HCT116 (cell line): ENCODE results near the gene NOL4L. TPM values are rescaled to one million over a fixed set of nuclear protein-coding genes. Genes with fewer than 3 reads are reported as not detected.

Experiments used
- ATAC-seq: fragments of 200-7000 bp; cut with Tn5 transposase; 2 replicates; pipeline ENCODE4 v1.9.1; 2020; ENCODE audit warnings: mild to moderate bottlenecking, moderate library complexity
- BruUV-seq: library from RNA; stranded (reverse); fragments of 400-500 nt; replicated peaks from 2 replicates; lab custom pipeline; 2021; lab: Mats Ljungman, UMichigan
- CTCF ChIA-PET: fragments of 300-600 bp; sonication (Branson Sonifier 250); formaldehyde crosslinking; loops from one replicate; lab custom pipeline; 2021; ENCODE audit warnings: antibody characterized with exemption; lab: Charles Lee
- POLR2A ChIA-PET: fragments of 300-600, 350-600 bp; sonication (Branson Sonifier 250); formaldehyde crosslinking; loops from one replicate; lab custom pipeline; 2021; ENCODE audit warnings: antibody characterized with exemption; lab: Charles Lee
- RAD21 ChIA-PET, 2 experiments: fragments of 300-600 bp; sonication (Branson Sonifier 250); formaldehyde crosslinking; loops; one replicate each; lab custom pipeline; 2023; ENCODE audit warnings: low total read pairs in 2 of 2; ENCODE audit not compliant: uncharacterized antibody in 2 of 2, unreplicated experiment in 2 of 2, low non-redundant PET in 1 of 2; lab: Charles Lee
- DNase-seq: peaks from one replicate; pipeline ENCODE4 v3.0.0-alpha.2; 2010; ENCODE audit warnings: low read depth, low spot score
- H2AFZ ChIP-seq: fragments of 200-600 bp; shearing (Covaris generic), sonication (generic); 2 replicates; pipeline ENCODE4 v1.6.1; 2017; ENCODE audit warnings: low read depth, mixed run types, mixed read lengths, antibody characterized with exemption, low read length; ENCODE audit not compliant: poor library complexity, severe bottlenecking
- H3K27ac ChIP-seq: 2 replicates; pipeline ENCODE4 v1.5.1; 2012; ENCODE audit warnings: low read depth, low read length
- H3K27me3 ChIP-seq: fragments of 200-600 bp; sonication (generic); 2 replicates; pipeline ENCODE4 v1.6.1; 2016; ENCODE audit warnings: mixed run types, low read length, mixed read lengths; ENCODE audit not compliant: insufficient read depth
- H3K36me3 ChIP-seq, 2 experiments: fragments of 200-500 bp in 1 of 2; fragments of 200-600 bp in 1 of 2; sonication (Bioruptor generic) in 1 of 2; sonication (generic) in 1 of 2; 2 replicates each; pipeline versions ENCODE4 v1.5.1 to v1.6.1; 2014 to 2016; ENCODE audit warnings: low read length in 2 of 2, inconsistent platforms in 1 of 2, mixed read lengths in 1 of 2, mixed run types in 1 of 2; ENCODE audit not compliant: insufficient read depth in 2 of 2, control insufficient read depth in 1 of 2
- H3K4me1 ChIP-seq, 2 experiments: fragments of 200-600 bp in 1 of 2; sonication (generic) in 1 of 2; 2 replicates each; pipeline versions ENCODE4 v1.5.1 to v1.6.1; 2012 to 2017; ENCODE audit warnings: low read length in 2 of 2, inconsistent platforms in 1 of 2, mild to moderate bottlenecking in 1 of 2, mixed read lengths in 1 of 2, mixed run types in 1 of 2, moderate library complexity in 1 of 2; ENCODE audit not compliant: insufficient read depth in 2 of 2, control insufficient read depth in 1 of 2
- H3K4me2 ChIP-seq: fragments of 200-600 bp; sonication (generic); 2 replicates; pipeline ENCODE4 v1.6.1; 2017; ENCODE audit warnings: mixed run types, low read length, mixed read lengths
- H3K4me3 ChIP-seq, 2 experiments: fragments of 200-600 bp in 1 of 2; sonication (generic) in 1 of 2; replicated peaks in 1 of 2; 2 replicates each; pipeline ENCODE4 v1.5.1; 2011 to 2016; ENCODE audit warnings: low read length in 2 of 2, control low read depth in 1 of 2, low read depth in 1 of 2, mild to moderate bottlenecking in 1 of 2, mixed read lengths in 1 of 2, mixed run types in 1 of 2
- H3K79me2 ChIP-seq: fragments of 200-600 bp; sonication (generic); 2 replicates; pipeline ENCODE4 v1.6.1; 2017; ENCODE audit warnings: mild to moderate bottlenecking, mixed run types, low read length, moderate library complexity, mixed read lengths; ENCODE audit not compliant: insufficient read depth
- H3K9ac ChIP-seq: fragments of 200-600 bp; sonication (generic); 2 replicates; pipeline ENCODE4 v1.6.1; 2016; ENCODE audit warnings: low read length, mixed read lengths
- H3K9me2 ChIP-seq: fragments of 200-600 bp; sonication (generic), shearing (Covaris generic); 2 replicates; pipeline ENCODE4 v1.6.1; 2017; ENCODE audit warnings: mixed run types, mild to moderate bottlenecking, moderate library complexity; ENCODE audit not compliant: insufficient read depth
- H3K9me3 ChIP-seq, 2 experiments: fragments of 200-500 bp in 1 of 2; fragments of 200-600 bp in 1 of 2; sonication (Bioruptor generic) in 1 of 2; sonication (generic) in 1 of 2; 2 replicates each; pipeline ENCODE4 v1.6.1; 2014 to 2017; ENCODE audit warnings: low read length in 2 of 2, mixed read lengths in 2 of 2, inconsistent platforms in 1 of 2, low read depth in 1 of 2, mild to moderate bottlenecking in 1 of 2, mixed run types in 1 of 2, moderate library complexity in 1 of 2; ENCODE audit not compliant: control insufficient read depth in 1 of 2, insufficient read depth in 1 of 2
- H4K20me1 ChIP-seq: fragments of 200-600 bp; sonication (generic), shearing (Covaris generic); 2 replicates; pipeline ENCODE4 v1.6.1; 2017; ENCODE audit warnings: mixed run types, mild to moderate bottlenecking, moderate library complexity; ENCODE audit not compliant: insufficient read depth
- EGR1 ChIP-seq: IDR thresholded peaks from 2 replicates; pipeline ENCODE4 v1.6.1; 2012; ENCODE audit warnings: low read depth
- POLR2AphosphoS5 ChIP-seq: IDR thresholded peaks from 2 replicates; pipeline ENCODE4 v1.6.1; 2011; ENCODE audit warnings: mild to moderate bottlenecking, low read depth, low read length, moderate library complexity
- RAD21 ChIP-seq: IDR thresholded peaks from 2 replicates; pipeline ENCODE4 v1.6.1; 2012; ENCODE audit warnings: low read depth, mild to moderate bottlenecking
- SRF ChIP-seq: IDR thresholded peaks from 2 replicates; pipeline ENCODE4 v1.6.1; 2012; ENCODE audit warnings: low read depth
- intact Hi-C: fragments of 100-400 bp; cut with micrococcal nuclease; formaldehyde crosslinking; loops from 2 replicates; pipeline ENCODE4 v1.10.0; 2022
- total RNA-seq: library from RNA; stranded (reverse); gene quantifications from one replicate; pipeline ENCODE4 v1.2.1, GENCODE V29; 2021; ENCODE audit not compliant: unreplicated experiment
- TF ChIP-seq, protein P1 (sequence below): IDR thresholded peaks from 2 replicates; pipeline ENCODE4 v1.6.1; 2012; ENCODE audit warnings: low read depth

The NOL4L gene
- total RNA-seq, 1 experiment from 2014 or later, result 5.9 TPM

GRCh38 chr20:32512047-32512385 lies 73.1 kb downstream of the NOL4L start:
- no peaks in the 10 kb centered on the region for H3K4me1 ChIP-seq
- H3K27ac ChIP-seq, result no peak overlapping the region
- no peaks in the 10 kb centered on the region for H3K27me3 ChIP-seq
- DNase-seq, result no peak
- H3K79me2 ChIP-seq, result no peaks in the 10 kb centered on the region
- POLR2A ChIA-PET, result no interaction called here
- RAD21 ChIA-PET, result no interaction called here
- H3K4me2 ChIP-seq, result no peak overlapping the region
- H4K20me1 ChIP-seq, result no peaks in the 10 kb centered on the region
- TF ChIP-seq EGR1 (no peak), RAD21 (no peak)
- TF ChIP-seq, protein P1, sequence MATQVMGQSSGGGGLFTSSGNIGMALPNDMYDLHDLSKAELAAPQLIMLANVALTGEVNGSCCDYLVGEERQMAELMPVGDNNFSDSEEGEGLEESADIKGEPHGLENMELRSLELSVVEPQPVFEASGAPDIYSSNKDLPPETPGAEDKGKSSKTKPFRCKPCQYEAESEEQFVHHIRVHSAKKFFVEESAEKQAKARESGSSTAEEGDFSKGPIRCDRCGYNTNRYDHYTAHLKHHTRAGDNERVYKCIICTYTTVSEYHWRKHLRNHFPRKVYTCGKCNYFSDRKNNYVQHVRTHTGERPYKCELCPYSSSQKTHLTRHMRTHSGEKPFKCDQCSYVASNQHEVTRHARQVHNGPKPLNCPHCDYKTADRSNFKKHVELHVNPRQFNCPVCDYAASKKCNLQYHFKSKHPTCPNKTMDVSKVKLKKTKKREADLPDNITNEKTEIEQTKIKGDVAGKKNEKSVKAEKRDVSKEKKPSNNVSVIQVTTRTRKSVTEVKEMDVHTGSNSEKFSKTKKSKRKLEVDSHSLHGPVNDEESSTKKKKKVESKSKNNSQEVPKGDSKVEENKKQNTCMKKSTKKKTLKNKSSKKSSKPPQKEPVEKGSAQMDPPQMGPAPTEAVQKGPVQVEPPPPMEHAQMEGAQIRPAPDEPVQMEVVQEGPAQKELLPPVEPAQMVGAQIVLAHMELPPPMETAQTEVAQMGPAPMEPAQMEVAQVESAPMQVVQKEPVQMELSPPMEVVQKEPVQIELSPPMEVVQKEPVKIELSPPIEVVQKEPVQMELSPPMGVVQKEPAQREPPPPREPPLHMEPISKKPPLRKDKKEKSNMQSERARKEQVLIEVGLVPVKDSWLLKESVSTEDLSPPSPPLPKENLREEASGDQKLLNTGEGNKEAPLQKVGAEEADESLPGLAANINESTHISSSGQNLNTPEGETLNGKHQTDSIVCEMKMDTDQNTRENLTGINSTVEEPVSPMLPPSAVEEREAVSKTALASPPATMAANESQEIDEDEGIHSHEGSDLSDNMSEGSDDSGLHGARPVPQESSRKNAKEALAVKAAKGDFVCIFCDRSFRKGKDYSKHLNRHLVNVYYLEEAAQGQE, result no peak
- TF ChIP-seq, all 23 proteins: peak for 0
- H3K4me3 ChIP-seq, result no peak overlapping the region
- no peak overlapping the region for H2AFZ ChIP-seq
- H3K9me3 ChIP-seq, result no peaks in the 10 kb centered on the region
- intact Hi-C loops, result no loop called here
- H3K36me3 ChIP-seq, result no peaks in the 10 kb centered on the region
- CTCF ChIA-PET, result no interaction called here
- H3K9me2 ChIP-seq, result no peaks in the 10 kb centered on the region
- no peak overlapping the region for H3K9ac ChIP-seq
- BruUV-seq, result no TSS peak
- no peak for ATAC-seq

GRCh38 chr20:32511358-32512046 lies 73.6 kb downstream of the NOL4L start:
- Histone ChIP-seq H3K9me2 (no peaks in the 10 kb centered on the region), H3K9ac (no peak overlapping the region), H3K4me3 (no peak overlapping the region), H2AFZ (no peak overlapping the region), H3K9me3 (no peaks in the 10 kb centered on the region), H3K27ac (no peak overlapping the region), H3K4me1 (no peaks in the 10 kb centered on the region), H3K36me3 (no peaks in the 10 kb centered on the region), H4K20me1 (no peaks in the 10 kb centered on the region), H3K4me2 (no peak overlapping the region), H3K27me3 (no peaks in the 10 kb centered on the region), H3K79me2 (no peaks in the 10 kb centered on the region)
- DNase-seq (no peak), ATAC-seq (no peak)
- no peak for TF ChIP-seq SRF
- no peak for TF ChIP-seq POLR2AphosphoS5
- RAD21 ChIA-PET, result no interaction called here
- intact Hi-C loops, result no loop called here
- CTCF ChIA-PET, result no interaction called here
- no TSS peak for BruUV-seq
- POLR2A ChIA-PET, result no interaction called here
